GM12878 (cell line): ENCODE measurements around the gene PKD1L1. TPM values are rescaled to one million over a fixed set of nuclear protein-coding genes. Genes with fewer than 3 reads are reported as not detected.

Experiments used
- ATAC-seq: fragments of 200-7000 bp; cut with Tn5 transposase; 3 replicates; pipeline ENCODE4 v1.9.1; 2020; ENCODE audit warnings: mild to moderate bottlenecking, moderate library complexity
- BruUV-seq: library from RNA; stranded (reverse); fragments of 400-500 nt; replicated peaks from 2 replicates; lab custom pipeline; 2021; lab: Mats Ljungman, UMichigan
- CTCF ChIA-PET: fragments of 300-600 bp; sonication (Branson Sonifier 250); formaldehyde crosslinking; extraction: SDS; loops from one replicate; lab custom pipeline; 2021; ENCODE audit warnings: inconsistent platforms; lab: Yijun Ruan, JAX
- POLR2A ChIA-PET: fragments of 350-600 bp; formaldehyde crosslinking; extraction: SDS; loops from one replicate; lab custom pipeline; 2021; ENCODE audit warnings: inconsistent platforms; lab: Charles Lee
- RAD21 ChIA-PET: fragments of 300-600 bp; sonication (Branson Sonifier 250); formaldehyde crosslinking; loops from one replicate; lab custom pipeline; 2023; ENCODE audit warnings: antibody characterized with exemption; ENCODE audit not compliant: unreplicated experiment; lab: Charles Lee
- SMC1A ChIA-PET: fragments of 300-600 bp; sonication (Branson Sonifier 250); formaldehyde crosslinking; loops from one replicate; lab custom pipeline; 2023; ENCODE audit not compliant: unreplicated experiment, uncharacterized antibody; lab: Charles Lee
- DNase-seq: peaks from one replicate; pipeline ENCODE4 v3.0.0-alpha.2; 2011; ENCODE audit warnings: low read depth, low spot score
- FAIRE-seq: peaks from 3 replicates; lab custom pipeline; 2011; peaks lifted over from hg19 to GRCh38; lab: Jason Lieb, UNC
- H2AFZ ChIP-seq: 2 replicates; pipeline ENCODE4 v1.6.0; 2011; ENCODE audit warnings: low read depth, low read length, control low read depth; ENCODE audit not compliant: control insufficient read depth
- H3K27ac ChIP-seq: 2 replicates; pipeline ENCODE4 v1.5.1; 2011; ENCODE audit warnings: control low read depth; ENCODE audit not compliant: control insufficient read depth, insufficient read depth
- H3K27me3 ChIP-seq, 2 experiments: replicated peaks in 1 of 2; 2 replicates each; pipeline versions ENCODE4 v1.6.0 to v1.6.1; 2011; ENCODE audit warnings: low read length in 1 of 2; ENCODE audit not compliant: control insufficient read depth in 2 of 2, insufficient read depth in 2 of 2
- H3K36me3 ChIP-seq, 2 experiments: 2 replicates each; pipeline ENCODE4 v1.5.1; 2011; ENCODE audit warnings: low read length in 1 of 2; ENCODE audit not compliant: control insufficient read depth in 2 of 2, insufficient read depth in 2 of 2
- H3K4me1 ChIP-seq: 2 replicates; pipeline ENCODE4 v1.6.1; 2011; ENCODE audit warnings: mild to moderate bottlenecking, low read length, moderate library complexity, mixed read lengths; ENCODE audit not compliant: control insufficient read depth, insufficient read depth
- H3K4me2 ChIP-seq: 2 replicates; pipeline ENCODE4 v1.6.0; 2011; ENCODE audit warnings: control low read depth; ENCODE audit not compliant: control insufficient read depth, insufficient read depth
- H3K4me3 ChIP-seq: fragments of 200-600 bp; sonication (generic); 2 replicates; pipeline ENCODE4 v1.5.1; 2016
- H3K79me2 ChIP-seq: 2 replicates; pipeline ENCODE4 v1.6.0; 2011; ENCODE audit warnings: low read length; ENCODE audit not compliant: control insufficient read depth, insufficient read depth
- H3K9ac ChIP-seq: 2 replicates; pipeline ENCODE4 v1.8.0; 2011; ENCODE audit warnings: low read length, control low read depth, mixed read lengths; ENCODE audit not compliant: control insufficient read depth, insufficient read depth
- H3K9me3 ChIP-seq: replicated peaks from 3 replicates; pipeline ENCODE4 v1.5.1; 2011; ENCODE audit warnings: mild to moderate bottlenecking, low read length; ENCODE audit not compliant: control insufficient read depth, insufficient read depth
- H4K20me1 ChIP-seq: 2 replicates; pipeline ENCODE4 v1.6.0; 2011; ENCODE audit not compliant: control insufficient read depth, insufficient read depth
- BMI1 ChIP-seq: fragments of 450-650 bp; IDR thresholded peaks from 2 replicates; pipeline ENCODE4 v1.6.1; 2016; ENCODE audit warnings: mild to moderate bottlenecking, moderate library complexity, borderline replicate concordance
- EED ChIP-seq: sonication (generic); IDR thresholded peaks from 2 replicates; pipeline ENCODE4 v1.6.1; 2016; ENCODE audit warnings: antibody characterized with exemption, low read depth
- NFYA ChIP-seq: IDR thresholded peaks from 2 replicates; pipeline ENCODE4 v1.6.1; 2011; ENCODE audit warnings: low read depth, mild to moderate bottlenecking, low read length, improper control_type of control experiment, borderline replicate concordance
- WRNIP1 ChIP-seq: IDR thresholded peaks from 2 replicates; pipeline ENCODE4 v1.6.1; 2011; ENCODE audit warnings: low read depth, low read length, improper control_type of control experiment, borderline replicate concordance
- YY1 ChIP-seq: IDR thresholded peaks from 2 replicates; pipeline ENCODE4 v1.6.1; 2011; ENCODE audit warnings: low read depth, mild to moderate bottlenecking, low read length
- WGBS: methylation state at CpG from one replicate; pipeline ENCODE4 v1.1.6; 2016; ENCODE audit warnings: low lambda C conversion rate; ENCODE audit not compliant: insufficient replicate concordance, insufficient coverage; ENCODE audit errors: missing lambda C conversion rate; 5-methylcytosine and 5-hydroxymethylcytosine counted together
- in situ Hi-C: fragments of 300-500 bp; cut with MboI; formaldehyde crosslinking; loops from 9 replicates; pipeline ENCODE4 v1.14.3; 2018; ENCODE audit warnings: mixed read lengths
- intact Hi-C: fragments of 100-400 bp; cut with micrococcal nuclease; formaldehyde crosslinking; loops from one replicate; pipeline ENCODE4 v1.14.2; 2022; ENCODE audit not compliant: unreplicated experiment
- polyA plus RNA-seq, 11 experiments: library from polyadenylated mRNA; depleted of rRNA in 4 of 11; unstranded in 6 of 11; stranded (reverse) in 5 of 11; fragments of >200 nt; fragmentation: Nextera tagmentation in 4 of 11; fragmentation: Illumina TruSeq in 1 of 11; extraction: Ambion mirVana in 4 of 11; extraction: Trizol in 1 of 11; gene quantifications; 1 replicate in 1 of 11; 2 replicates in 10 of 11; pipeline versions ENCODE4 v1.2.1 to v1.2.3, GENCODE V29; 2011 to 2016; ENCODE audit warnings: inconsistent platforms in 2 of 11, missing spikeins in 2 of 11, low read depth in 1 of 11
- total RNA-seq, 4 experiments: library from RNA; depleted of rRNA in 3 of 4; stranded (reverse); fragments of >200 nt in 3 of 4; fragmentation: Illumina TruSeq in 1 of 4; extraction: Trizol in 1 of 4; gene quantifications; 2 replicates each; pipeline versions ENCODE4 v1.2.1 to v1.2.3, GENCODE V29; 2013 to 2021
- TF ChIP-seq, protein P1 (sequence below): fragments of 450-650 bp; formaldehyde crosslinking; IDR thresholded peaks from 2 replicates; pipeline ENCODE4 v1.4.0; 2020; ENCODE audit warnings: mild to moderate bottlenecking, moderate library complexity
- TF ChIP-seq, protein P2 (sequence below): IDR thresholded peaks from 2 replicates; pipeline ENCODE4 v1.6.1; 2012; ENCODE audit warnings: mild to moderate bottlenecking, low read depth, low read length
- TF ChIP-seq, protein P3 (sequence below): fragments of 450-650 bp; IDR thresholded peaks from 2 replicates; pipeline ENCODE4 v1.6.1; 2016; ENCODE audit warnings: mild to moderate bottlenecking
- TF ChIP-seq, protein P4 (sequence below): fragments of 450-650 bp; IDR thresholded peaks from 2 replicates; pipeline ENCODE4 v1.6.1; 2017; ENCODE audit warnings: mild to moderate bottlenecking
- TF ChIP-seq, protein P5 (sequence below): fragments of 450-650 bp; IDR thresholded peaks from 2 replicates; pipeline ENCODE4 v1.6.1; 2017; ENCODE audit warnings: antibody characterized with exemption, mild to moderate bottlenecking, moderate library complexity

Gene PKD1L1
- total and polyA plus RNA-seq, 10 of the 15 experiments (the other 5 are each of a cell fraction or from before 2014, with no cell fraction given) = under 0.01 to 0.05 (median 0.02) TPM; not detected in 3

DNA sequence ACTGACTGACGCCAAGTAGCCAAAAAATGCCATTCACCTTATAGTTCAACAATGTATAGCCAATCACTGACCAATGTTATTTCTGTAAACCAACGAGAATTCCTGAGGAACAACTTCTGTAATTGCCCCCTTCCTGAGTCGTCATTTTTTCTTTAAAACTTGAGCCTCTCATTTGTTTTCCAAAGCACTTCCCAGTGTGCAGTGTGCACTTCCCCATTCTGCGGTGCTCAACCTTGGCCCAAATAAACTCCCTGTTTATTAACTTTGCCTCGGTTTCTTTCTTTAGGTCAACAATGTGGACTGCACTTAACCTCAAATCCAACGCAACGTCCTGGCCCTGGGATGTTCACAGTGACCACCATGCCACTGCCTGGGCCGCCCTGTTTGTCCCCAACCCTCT lies 15.1 kb downstream of the PKD1L1 start:
- intact Hi-C loops (no loop called here), in situ Hi-C loops (loop anchor here (25.0 kb wide), 1 partner anchor 1829 kb away; the partner anchor contains the start of gene VWC2)
- RAD21 ChIA-PET = no interaction called here
- BruUV-seq = no TSS peak
- Histone ChIP-seq H2AFZ (no peak overlapping the region), H3K9me3 (no peaks in the 10 kb centered on the region), H3K36me3 (no peaks in the 10 kb centered on the region), H3K27me3 (peaks cover 0 to 3% of the 10 kb centered on the region in 2 experiments; a peak in 2 of 4 replicates), H3K4me1 (peaks cover 24% of the 10 kb centered on the region), H3K79me2 (no peaks in the 10 kb centered on the region), H3K9ac (no peak overlapping the region), H3K27ac (no peak overlapping the region), H3K4me2 (no peak overlapping the region), H4K20me1 (no peaks in the 10 kb centered on the region), H3K4me3 (no peak overlapping the region)
- no peak for ATAC-seq
- 69% methylated on average over 8 of the region's 8 CpGs for WGBS
- DNase-seq = no peak
- no peak for FAIRE-seq
- SMC1A ChIA-PET = no interaction called here
- POLR2A ChIA-PET = no interaction called here
- CTCF ChIA-PET = no interaction called here
- TF ChIP-seq, protein P1, sequence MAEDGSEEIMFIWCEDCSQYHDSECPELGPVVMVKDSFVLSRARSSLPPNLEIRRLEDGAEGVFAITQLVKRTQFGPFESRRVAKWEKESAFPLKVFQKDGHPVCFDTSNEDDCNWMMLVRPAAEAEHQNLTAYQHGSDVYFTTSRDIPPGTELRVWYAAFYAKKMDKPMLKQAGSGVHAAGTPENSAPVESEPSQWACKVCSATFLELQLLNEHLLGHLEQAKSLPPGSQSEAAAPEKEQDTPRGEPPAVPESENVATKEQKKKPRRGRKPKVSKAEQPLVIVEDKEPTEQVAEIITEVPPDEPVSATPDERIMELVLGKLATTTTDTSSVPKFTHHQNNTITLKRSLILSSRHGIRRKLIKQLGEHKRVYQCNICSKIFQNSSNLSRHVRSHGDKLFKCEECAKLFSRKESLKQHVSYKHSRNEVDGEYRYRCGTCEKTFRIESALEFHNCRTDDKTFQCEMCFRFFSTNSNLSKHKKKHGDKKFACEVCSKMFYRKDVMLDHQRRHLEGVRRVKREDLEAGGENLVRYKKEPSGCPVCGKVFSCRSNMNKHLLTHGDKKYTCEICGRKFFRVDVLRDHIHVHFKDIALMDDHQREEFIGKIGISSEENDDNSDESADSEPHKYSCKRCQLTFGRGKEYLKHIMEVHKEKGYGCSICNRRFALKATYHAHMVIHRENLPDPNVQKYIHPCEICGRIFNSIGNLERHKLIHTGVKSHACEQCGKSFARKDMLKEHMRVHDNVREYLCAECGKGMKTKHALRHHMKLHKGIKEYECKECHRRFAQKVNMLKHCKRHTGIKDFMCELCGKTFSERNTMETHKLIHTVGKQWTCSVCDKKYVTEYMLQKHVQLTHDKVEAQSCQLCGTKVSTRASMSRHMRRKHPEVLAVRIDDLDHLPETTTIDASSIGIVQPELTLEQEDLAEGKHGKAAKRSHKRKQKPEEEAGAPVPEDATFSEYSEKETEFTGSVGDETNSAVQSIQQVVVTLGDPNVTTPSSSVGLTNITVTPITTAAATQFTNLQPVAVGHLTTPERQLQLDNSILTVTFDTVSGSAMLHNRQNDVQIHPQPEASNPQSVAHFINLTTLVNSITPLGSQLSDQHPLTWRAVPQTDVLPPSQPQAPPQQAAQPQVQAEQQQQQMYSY (CRISPR knock-in tag) = no peak
- TF ChIP-seq, protein P2, sequence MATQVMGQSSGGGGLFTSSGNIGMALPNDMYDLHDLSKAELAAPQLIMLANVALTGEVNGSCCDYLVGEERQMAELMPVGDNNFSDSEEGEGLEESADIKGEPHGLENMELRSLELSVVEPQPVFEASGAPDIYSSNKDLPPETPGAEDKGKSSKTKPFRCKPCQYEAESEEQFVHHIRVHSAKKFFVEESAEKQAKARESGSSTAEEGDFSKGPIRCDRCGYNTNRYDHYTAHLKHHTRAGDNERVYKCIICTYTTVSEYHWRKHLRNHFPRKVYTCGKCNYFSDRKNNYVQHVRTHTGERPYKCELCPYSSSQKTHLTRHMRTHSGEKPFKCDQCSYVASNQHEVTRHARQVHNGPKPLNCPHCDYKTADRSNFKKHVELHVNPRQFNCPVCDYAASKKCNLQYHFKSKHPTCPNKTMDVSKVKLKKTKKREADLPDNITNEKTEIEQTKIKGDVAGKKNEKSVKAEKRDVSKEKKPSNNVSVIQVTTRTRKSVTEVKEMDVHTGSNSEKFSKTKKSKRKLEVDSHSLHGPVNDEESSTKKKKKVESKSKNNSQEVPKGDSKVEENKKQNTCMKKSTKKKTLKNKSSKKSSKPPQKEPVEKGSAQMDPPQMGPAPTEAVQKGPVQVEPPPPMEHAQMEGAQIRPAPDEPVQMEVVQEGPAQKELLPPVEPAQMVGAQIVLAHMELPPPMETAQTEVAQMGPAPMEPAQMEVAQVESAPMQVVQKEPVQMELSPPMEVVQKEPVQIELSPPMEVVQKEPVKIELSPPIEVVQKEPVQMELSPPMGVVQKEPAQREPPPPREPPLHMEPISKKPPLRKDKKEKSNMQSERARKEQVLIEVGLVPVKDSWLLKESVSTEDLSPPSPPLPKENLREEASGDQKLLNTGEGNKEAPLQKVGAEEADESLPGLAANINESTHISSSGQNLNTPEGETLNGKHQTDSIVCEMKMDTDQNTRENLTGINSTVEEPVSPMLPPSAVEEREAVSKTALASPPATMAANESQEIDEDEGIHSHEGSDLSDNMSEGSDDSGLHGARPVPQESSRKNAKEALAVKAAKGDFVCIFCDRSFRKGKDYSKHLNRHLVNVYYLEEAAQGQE = no peak
- TF ChIP-seq, protein P3, sequence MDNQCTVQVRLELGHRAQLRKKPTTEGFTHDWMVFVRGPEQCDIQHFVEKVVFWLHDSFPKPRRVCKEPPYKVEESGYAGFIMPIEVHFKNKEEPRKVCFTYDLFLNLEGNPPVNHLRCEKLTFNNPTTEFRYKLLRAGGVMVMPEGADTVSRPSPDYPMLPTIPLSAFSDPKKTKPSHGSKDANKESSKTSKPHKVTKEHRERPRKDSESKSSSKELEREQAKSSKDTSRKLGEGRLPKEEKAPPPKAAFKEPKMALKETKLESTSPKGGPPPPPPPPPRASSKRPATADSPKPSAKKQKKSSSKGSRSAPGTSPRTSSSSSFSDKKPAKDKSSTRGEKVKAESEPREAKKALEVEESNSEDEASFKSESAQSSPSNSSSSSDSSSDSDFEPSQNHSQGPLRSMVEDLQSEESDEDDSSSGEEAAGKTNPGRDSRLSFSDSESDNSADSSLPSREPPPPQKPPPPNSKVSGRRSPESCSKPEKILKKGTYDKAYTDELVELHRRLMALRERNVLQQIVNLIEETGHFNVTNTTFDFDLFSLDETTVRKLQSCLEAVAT = no peak
- TF ChIP-seq WRNIP1 = no peak
- TF ChIP-seq, protein P4, sequence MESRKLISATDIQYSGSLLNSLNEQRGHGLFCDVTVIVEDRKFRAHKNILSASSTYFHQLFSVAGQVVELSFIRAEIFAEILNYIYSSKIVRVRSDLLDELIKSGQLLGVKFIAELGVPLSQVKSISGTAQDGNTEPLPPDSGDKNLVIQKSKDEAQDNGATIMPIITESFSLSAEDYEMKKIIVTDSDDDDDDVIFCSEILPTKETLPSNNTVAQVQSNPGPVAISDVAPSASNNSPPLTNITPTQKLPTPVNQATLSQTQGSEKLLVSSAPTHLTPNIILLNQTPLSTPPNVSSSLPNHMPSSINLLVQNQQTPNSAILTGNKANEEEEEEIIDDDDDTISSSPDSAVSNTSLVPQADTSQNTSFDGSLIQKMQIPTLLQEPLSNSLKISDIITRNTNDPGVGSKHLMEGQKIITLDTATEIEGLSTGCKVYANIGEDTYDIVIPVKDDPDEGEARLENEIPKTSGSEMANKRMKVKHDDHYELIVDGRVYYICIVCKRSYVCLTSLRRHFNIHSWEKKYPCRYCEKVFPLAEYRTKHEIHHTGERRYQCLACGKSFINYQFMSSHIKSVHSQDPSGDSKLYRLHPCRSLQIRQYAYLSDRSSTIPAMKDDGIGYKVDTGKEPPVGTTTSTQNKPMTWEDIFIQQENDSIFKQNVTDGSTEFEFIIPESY = no peak
- TF ChIP-seq YY1 = no peak
- TF ChIP-seq, protein P5, sequence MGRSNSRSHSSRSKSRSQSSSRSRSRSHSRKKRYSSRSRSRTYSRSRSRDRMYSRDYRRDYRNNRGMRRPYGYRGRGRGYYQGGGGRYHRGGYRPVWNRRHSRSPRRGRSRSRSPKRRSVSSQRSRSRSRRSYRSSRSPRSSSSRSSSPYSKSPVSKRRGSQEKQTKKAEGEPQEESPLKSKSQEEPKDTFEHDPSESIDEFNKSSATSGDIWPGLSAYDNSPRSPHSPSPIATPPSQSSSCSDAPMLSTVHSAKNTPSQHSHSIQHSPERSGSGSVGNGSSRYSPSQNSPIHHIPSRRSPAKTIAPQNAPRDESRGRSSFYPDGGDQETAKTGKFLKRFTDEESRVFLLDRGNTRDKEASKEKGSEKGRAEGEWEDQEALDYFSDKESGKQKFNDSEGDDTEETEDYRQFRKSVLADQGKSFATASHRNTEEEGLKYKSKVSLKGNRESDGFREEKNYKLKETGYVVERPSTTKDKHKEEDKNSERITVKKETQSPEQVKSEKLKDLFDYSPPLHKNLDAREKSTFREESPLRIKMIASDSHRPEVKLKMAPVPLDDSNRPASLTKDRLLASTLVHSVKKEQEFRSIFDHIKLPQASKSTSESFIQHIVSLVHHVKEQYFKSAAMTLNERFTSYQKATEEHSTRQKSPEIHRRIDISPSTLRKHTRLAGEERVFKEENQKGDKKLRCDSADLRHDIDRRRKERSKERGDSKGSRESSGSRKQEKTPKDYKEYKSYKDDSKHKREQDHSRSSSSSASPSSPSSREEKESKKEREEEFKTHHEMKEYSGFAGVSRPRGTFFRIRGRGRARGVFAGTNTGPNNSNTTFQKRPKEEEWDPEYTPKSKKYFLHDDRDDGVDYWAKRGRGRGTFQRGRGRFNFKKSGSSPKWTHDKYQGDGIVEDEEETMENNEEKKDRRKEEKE = no peak
- no peak for TF ChIP-seq BMI1
- no peak for TF ChIP-seq EED
- TF ChIP-seq NFYA = no peak
